Dedifferentiated amniotic fluid mesenchymal stem cell (primary cell): ENCODE measurements around the gene C1QL4.
"Not testable (repeated sequence)": the region's sequence is repeated elsewhere in the genome, so short reads cannot be mapped to it uniquely, and the experiment has no call there.

Experiments
- DNase-seq: peaks from one replicate; pipeline ENCODE4 v3.0.0-alpha.2; 2016; ENCODE audit errors: extremely low spot score

C1QL4 gene

GRCh38 chr12:49336645-49337584 is at the start of gene C1QL4:
Gene C1QL4 (minus strand): TSS chr12:49337188. CDS start chr12:49336477, 711 bp downstream.
- DNase-seq, result peak; percentile 68

- DNase-seq, result not testable (repeated sequence)
Measured at GRCh38 chr12:49380184-49380583, 43.2 kb upstream of the C1QL4 start.

GRCh38 chr12:49377386-49377785 is 40.4 kb upstream of the C1QL4 start:
- DNase-seq, result no peak

DNA sequence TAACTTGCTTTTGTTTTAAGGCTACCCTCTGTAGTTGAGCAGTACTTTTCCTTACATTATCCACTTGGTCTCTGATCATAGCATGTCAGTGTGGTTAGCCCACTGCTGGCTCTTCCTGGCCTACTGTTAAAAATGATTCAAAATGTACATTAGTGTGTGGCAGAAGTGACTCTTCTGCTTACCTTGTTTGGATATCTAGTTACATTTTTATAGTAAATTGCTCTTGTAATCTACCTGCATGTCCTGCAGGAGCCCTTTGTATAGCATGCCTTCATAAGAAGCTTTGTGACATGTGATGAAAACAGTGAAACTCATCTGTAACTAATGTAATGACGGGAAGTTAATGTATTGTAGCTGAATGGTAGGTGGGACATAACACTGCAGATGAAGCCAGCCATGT is 38.4 kb upstream of the C1QL4 start:
- DNase-seq, result no peak

DNA sequence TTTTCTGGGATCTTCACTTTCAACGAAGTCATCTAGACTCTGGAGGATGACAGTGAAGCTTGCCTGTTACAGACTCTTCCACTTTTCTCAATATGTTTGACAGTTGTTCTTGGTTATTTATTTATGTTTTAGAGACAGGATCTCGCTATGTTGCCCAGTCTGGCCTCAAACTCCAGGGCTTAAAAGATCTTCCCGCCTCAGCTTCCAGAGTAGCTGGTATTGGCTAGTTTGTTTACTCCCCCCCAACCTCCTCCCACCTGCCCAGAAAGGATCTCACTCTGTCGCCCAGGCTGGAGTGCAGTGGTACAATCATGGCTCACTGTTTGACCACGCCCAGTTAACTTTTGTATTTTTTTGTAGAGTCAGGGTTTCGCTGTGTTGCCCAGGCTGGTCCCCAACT is 33.6 kb upstream of the C1QL4 start:
- no peak for DNase-seq

GRCh38 chr12:49369411-49370145 is 32.6 kb upstream of the C1QL4 start:
- DNase-seq, result no peak

- no peak for DNase-seq
Measured at GRCh38 chr12:49368240-49368600, 31.2 kb upstream of the C1QL4 start.

DNA sequence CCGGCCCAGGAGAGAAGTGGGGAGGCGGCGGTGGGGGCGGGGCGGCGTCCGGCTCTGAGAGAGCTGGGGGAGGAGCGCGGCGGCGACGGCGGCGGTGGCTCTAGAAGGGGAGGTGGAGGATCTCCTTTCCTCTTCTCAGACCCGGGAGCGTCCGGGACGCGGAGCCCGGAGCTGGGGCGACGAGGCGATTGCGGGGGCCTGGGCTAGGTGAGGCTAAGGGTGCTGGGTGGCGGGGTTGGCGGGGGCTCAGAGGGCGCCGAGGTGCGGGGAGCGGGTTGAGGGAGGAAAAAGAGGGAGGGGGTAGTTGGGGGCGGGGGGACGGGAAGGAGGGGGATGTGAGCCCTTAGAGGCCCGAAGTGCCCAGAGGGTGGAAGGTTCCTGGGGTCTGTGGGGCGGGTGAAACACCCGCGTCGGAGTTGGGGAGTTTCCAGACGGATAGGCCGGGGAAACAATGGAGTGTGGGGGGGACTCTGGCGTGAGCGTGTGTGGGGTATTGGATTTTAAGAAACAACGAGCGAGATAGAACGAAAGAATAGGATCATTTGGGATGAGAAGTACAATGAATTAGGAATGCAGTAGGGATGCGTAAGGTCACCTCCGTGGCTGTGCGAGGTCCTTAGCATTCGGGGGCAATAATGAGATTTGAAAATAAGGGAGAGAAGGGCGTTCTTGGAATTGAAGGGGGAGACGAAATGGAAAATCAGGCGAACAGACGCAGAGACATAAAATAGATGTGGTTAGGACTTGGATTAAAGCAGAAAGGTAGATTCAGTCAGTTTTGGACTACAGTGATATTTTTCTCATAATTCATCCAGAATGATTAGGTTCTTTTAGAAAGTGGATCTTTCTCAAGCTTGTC is 30.6 kb upstream of the C1QL4 start, which contains the start of gene SPATS2:
TSS of gene SPATS2 (plus strand) at position 82 of the 859 bp plus-strand sequence. CDS start 93,551 bp downstream, outside the sequence.
- no peak for DNase-seq

GRCh38 chr12:49366652-49367380 is 29.8 kb upstream of the C1QL4 start:
- DNase-seq, result peak; percentile 82

DNA sequence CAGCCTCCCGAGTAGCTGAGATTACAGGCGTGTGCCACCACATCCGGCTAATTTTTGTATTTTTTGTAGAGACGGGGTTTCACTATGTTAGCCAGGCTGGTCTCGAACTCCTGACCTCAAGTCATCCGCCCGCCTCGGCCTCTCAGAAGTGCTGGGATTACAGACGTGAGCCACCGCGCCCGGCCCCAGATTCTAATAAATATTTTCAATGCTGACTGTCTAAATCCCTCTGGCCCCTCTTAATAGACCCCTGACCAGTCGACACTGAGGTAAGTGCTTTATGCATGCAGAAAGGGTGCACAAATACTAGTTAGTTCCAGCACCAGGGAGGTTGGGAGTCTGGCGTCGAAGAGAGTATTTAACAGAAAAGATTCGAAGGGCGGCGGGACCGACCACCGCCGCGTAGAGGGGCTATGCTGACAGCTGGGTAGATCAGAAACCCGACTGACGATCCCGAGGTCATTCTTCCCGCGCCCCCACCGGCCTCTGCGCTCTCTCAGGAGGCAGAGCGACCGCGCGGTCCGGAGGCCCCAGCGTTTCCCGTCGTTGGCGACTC is 29.2 kb upstream of the C1QL4 start:
- no peak for DNase-seq

DNA sequence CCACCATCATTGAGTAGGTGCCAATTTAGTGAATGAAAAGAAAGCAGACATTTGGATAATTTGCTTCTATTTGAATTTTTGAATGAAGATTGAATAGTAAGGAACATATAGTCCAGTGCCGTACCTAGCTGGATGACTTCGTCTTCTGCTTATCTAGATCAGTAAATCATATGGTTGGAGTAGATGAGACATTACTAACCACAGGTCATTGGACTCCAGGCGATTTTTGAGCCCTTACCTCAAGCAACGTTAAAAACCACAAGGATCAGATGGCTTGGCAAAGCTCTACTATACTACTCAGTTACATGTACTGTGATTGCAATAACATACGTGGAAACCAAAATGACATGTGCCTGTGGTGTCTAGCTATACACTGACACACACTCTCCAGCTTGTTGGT is 28.6 kb upstream of the C1QL4 start:
- no peak for DNase-seq

GRCh38 chr12:49364989-49365388 is 28.0 kb upstream of the C1QL4 start:
- DNase-seq, result no peak

GRCh38 chr12:49362077-49362476 is 25.1 kb upstream of the C1QL4 start:
- DNase-seq, result no peak

DNA sequence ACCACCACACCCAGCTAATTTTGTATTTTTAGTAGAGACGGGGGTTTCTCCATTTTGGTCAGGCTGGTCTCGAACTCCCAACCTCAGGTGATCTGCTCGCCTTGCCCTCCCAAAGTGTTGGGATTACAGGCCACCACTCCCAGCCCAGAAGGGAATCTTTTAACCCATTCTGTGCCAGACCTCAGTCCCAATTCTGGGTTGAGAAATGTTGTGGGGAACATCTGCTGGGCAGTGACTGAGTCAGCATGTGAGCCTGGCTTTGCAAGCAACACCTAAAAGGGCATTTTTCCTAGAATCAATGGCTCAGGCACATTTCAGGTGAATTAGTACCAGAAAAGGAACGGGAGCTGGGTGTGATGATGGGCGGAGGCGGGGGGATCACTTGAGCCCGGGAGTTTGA is 22.7 kb upstream of the C1QL4 start:
- no peak for DNase-seq

DNA sequence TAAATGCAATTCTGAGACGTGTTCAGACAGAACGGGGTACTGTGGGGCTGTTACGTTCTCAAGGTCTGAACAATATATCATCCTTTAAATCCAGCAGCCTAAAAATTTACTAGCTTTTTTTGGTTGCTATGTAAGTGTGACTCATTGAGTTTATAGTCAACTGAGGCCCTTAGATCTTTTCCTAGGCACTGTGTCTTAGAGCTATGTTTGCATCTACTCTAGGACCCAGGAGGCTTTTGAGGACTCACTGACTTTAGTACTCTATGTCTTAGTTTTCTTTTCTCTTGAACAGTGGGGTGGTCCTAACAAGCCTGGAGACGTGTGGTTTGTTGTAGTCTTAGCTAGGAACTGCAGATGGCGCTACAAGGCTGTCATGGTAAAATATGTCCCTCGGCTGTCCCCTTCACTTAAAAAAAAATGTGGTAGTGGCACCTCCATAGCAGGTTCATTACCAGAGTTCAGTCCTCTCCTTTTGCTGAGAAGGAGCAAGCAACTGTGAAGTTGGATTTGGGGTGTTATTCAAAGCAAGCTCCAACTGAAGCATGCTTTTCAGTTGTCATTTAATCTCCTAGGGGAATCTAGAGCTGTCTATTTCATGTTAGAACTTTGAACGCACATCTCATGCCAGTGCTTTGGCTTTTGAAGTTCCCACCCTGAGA is 21.6 kb upstream of the C1QL4 start:
- DNase-seq, result peak; percentile 45

GRCh38 chr12:49357103-49357678 is 20.2 kb upstream of the C1QL4 start:
- DNase-seq, result peak; percentile 73

DNA sequence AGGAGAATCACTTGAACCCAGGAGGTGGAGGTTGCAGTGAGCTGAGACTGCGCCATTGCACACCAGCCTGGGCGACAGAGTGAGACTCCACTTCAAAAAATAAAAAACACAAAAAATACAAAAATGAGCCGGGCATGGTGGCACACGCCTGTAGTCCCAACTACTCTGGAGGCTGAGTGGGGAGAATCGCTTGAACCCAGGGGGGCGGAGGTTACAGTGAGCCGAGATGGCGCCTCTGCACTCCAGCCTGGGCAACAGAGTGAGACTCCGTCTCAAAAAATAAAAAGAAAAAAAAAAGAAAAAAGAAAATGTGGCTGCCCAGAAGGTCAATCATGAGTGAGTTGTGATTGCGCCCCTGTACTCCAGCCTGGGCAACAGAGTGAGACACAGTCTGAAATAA is 18.9 kb upstream of the C1QL4 start:
- no peak for DNase-seq

DNA sequence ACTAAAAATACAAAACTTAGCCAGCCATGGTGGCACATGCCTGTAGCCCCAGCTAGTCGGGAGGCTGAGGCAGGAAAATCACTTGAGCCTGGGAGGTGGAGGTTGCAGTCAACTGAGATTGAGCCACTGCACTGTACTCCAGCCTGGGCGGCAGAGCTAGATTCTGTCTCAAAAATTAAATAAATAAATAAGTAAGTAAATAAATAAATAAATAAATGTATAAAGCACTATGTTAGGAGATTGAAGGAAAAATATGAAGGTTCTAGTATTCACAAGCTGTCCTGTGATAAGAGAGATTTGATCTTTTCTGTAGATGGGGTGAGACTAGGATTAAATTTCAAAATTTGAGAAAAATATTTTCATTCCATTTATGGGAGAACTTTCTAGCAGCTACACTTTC is 15.4 kb upstream of the C1QL4 start:
- no peak for DNase-seq

DNA sequence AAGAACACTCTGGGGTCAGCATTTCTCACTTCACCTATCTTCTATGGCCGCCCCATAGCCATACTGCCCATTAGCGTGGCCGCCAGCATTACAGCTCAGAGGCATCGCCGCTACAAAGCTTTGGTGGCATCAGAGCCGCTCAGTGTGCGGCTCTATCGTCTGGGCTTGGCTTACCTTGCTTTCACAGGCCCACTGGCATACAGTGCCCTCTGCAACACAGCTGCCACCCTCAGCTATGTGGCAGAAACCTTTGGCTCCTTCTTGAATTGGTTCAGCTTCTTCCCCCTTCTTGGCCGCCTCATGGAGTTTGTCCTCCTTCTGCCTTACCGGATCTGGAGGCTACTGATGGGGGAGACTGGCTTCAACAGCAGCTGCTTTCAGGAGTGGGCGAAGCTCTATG is 12.3 kb upstream of the C1QL4 start:
- no peak for DNase-seq

DNA sequence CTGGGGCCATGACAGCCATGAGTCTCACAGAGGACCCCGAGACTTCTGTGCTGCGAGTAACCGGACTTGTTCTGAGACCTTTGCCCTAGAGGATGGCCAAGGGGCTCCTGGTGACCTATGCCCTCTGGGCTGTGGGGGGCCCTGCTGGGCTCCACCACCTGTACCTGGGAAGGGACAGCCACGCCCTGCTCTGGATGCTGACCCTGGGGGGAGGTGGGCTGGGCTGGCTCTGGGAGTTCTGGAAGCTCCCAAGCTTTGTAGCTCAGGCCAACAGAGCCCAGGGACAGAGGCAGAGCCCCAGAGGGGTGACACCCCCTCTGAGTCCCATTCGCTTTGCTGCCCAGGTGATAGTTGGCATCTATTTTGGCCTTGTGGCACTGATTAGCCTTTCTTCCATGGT is 11.8 kb upstream of the C1QL4 start:
- no peak for DNase-seq
